T-helper 1 cell treated with Interleukin-12 subunit alpha and Interleukin-12 subunit beta and Interleukin-4 antibody, amounts not matched to agents 30 ng/mL and 1 ng/mL, for 36 hours (primary cell): ENCODE results near the gene MAP7D1. TPM values are rescaled to one million over a fixed set of nuclear protein-coding genes. Genes with fewer than 3 reads are reported as not detected.

Experiments used
- intact Hi-C: fragments of 100-400 bp; cut with micrococcal nuclease; formaldehyde crosslinking; loops from one replicate; pipeline ENCODE4 v1.15.1; 2024
- total RNA-seq: library from RNA; stranded (reverse); gene quantifications from 2 replicates; pipeline ENCODE4 v1.2.3, GENCODE V29; 2022

Gene MAP7D1
- total RNA-seq, 1 donor from 2014 or later, result 260 TPM

DNA sequence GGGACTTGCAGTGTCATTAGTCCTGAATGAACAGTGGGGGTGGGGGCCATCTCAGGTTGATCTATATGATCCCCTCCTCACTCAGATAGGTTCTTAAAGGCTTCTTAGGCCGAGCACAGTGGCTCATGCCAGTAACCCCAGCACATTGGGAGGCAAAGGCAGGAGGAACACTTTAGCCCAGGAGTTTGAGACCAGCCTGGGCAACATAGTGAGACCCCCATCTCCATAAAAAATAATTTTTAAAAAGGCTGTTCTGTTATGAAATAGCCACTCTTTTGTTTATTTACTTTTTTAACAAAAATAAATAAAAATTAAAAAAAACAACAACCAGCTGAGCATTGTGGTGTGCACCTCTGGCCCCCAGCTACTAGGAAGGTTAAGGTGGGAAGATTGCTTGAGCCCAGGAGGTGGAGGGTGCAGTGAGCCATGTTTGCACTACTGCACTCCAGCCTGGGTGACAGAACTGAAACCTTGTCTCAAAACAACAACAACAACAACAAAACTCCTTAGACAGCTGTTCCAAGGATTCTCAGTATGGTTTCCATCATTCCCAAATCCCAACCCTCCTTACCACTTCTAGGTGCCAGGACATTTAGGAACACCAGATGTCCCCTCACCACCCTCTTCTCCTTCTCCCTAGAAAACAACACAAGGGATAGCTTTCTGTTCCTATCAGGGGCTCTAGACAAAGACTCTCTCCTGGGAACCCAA, 4.7 kb upstream of the MAP7D1 start:
- intact Hi-C loops, result loop anchor here (1.0 to 10.0 kb wide), 3 partner anchors 213 to 1324 kb away; partner anchors contain the start of genes SFPQ and ZC3H12A

DNA sequence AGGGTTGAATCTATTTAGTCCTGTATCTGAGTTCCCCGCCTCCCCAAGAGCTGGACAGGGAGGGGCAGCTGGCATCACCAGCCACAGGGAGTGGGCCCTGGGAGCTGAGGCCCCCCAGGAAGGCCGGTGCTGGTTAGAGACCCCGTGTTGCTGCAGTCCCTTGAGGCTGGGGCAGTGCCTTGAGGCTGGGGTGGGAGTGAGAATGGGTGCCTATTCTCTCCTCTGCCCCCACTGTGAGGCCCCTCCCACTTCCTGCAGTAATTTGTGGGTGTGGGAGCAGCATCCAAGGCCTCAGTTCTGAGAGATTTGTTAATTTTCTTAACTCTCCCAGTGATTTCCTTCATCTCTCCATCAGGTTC, 4.1 kb upstream of the MAP7D1 start:
- intact Hi-C loops, result loop anchor here (1.0 to 10.0 kb wide), 3 partner anchors 212 to 1323 kb away; partner anchors contain the start of genes SFPQ and ZC3H12A

DNA sequence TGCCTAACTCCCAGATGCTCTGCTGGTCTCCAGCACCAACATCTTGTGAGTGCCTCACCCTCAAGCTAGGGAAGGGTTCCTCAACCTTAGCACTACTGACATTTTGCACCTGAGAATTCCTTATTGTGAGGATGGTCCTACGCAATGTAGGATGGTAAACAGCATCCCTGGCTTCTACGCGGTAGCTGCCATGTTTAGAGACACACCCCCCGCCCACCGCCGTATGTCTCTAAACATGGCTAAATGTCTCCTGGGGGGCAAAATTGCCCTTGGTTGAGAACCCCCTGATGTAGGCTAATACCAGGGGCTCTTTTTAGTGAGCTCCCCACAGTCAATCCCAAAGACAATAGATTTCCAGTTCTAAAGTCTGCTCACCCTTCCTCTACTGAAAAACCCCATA, 2.5 kb upstream of the MAP7D1 start:
- intact Hi-C loops, result loop anchor here (10.0 kb wide), 2 partner anchors 959 to 1321 kb away; partner anchors contain the start of genes SFPQ and ZC3H12A

DNA sequence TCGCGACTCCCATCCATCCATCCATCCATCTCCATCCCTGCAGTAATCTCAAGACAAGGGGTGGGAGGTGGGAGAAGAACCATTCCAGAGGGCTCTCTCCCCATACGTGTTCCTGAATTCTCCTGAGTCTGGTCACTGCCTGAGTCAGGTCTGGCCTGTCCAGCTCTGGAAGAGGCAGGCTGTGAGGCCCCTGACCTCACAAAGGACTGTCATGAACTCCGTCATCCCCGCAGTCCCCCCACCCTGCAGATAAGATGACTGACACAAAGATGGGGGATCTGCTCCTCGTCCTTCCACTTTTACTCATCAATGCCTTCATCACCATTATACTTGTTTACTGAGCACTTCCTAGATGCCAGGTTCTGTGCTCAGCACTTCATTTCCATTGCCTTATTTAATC, 1.6 kb upstream of the MAP7D1 start:
- intact Hi-C loops, result loop anchor here (10.0 kb wide), 2 partner anchors 960 to 1320 kb away; partner anchors contain the start of genes SFPQ and ZC3H12A

DNA sequence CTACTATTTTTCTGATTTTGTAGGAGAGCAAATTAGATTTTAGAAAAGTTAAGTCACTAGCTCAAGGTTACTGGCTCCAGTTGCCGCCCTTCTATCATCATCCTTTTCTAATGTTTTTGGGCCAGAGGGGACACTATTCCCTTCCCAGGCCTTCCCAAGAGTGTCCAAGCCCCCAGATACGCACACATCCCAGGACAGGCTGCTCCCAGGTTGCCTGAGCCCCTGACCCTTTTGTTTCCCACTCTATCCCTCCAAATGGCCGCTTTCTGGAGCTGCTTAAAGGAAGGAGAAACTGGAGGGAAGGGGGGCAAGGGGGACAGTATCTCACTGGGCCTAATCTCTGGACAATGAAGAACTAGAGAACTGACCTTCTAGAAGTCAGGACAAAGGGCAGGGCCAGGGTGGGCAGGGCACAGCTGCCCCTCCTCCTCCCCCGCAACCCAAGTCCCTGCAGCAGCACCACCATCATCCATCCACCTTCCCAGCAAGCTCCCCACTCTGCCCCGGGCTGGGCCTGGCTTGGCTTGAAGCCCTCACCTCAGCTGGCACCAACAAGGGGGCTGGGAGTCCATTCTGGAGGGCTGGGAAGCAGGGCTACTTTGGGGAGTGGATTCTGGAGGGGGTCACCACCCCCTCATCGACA, 1.1 kb upstream of the MAP7D1 start:
- intact Hi-C loops, result loop anchor here (1.0 to 10.0 kb wide), 3 partner anchors 69 to 1320 kb away; partner anchors contain the start of genes SFPQ, THRAP3 and ZC3H12A

DNA sequence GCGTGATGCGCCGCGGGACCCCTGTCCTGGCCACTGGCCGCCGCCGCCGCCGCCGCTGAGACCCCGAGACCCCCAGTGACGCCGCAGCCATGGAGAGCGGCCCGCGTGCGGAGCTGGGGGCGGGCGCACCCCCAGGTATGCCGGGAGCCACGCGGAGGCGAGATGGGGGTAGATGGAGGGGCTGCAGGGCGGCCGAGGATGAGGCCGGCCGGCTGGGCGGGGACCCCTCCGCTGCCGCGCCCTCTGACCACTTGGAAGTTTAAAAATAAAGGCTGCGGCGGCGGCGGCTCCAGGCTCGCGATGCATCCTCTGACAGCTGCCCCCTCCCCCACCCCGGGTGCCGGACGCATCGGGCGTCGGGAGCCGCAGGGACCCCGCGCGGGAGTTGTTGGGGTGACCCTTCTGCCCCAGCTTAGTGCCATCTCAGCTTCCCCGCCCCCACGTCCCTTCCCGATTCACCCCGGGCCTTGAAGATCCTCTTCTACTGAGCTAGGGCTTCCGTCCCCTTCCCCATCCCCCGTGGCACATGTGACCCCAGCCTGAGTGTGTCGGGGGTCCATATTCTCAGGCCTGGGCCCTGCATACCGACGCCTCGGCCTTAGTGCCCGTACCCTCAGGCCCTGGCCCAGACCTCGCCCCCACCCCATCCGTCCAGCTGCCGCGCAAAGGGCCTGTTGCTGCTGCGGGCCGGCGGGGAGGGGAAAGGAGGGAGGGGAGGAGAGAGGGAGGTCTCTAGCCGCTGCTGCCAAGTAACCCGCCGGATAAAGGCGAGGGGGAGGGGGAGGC, 562 bp downstream of the MAP7D1 start:
- intact Hi-C loops, result loop anchor here (1.0 to 10.0 kb wide), 3 partner anchors 7 to 1318 kb away; partner anchors contain the start of genes SFPQ, TRAPPC3 and ZC3H12A

DNA sequence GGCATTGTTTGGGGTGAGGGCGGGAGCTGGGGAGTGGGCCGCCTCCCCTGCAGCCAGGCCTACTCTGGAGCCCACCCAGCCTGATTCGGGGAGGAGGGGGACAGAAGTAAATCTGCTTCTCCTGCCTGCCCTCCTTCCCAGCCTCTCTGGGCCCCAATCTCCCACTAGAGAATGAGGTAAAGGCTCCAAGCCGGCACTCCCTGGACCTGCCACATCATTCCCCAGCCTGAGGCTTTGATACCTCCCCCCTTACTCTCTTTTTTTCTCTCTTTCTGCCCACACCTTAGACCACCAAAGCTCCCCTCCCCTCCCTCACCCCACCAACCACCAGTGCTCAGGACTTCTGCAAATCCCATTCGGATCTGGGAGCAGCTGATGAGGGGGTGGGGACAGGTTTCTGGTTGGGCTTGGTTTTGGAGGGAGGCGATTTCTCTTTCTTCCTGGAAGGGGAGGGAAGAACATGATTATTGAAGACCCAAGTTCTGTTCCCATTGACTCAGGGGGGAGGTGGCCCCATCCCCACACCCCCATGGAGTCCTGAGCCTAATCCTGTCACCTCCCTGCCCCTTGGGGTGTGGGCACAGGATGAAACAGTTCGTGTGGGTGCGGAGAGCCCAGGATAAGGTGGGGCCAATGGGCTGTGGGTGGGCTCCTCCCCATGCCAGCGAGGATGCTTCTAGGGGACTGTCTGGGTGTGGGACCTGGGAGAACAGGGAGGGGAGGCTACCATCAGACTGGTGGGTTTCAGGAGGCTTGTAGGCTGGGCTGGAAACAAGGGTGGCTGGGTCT, 1.3 kb downstream of the MAP7D1 start:
- intact Hi-C loops, result loop anchor here (1.0 to 10.0 kb wide), 3 partner anchors 8 to 1317 kb away; partner anchors contain the start of genes SFPQ, TRAPPC3 and ZC3H12A

DNA sequence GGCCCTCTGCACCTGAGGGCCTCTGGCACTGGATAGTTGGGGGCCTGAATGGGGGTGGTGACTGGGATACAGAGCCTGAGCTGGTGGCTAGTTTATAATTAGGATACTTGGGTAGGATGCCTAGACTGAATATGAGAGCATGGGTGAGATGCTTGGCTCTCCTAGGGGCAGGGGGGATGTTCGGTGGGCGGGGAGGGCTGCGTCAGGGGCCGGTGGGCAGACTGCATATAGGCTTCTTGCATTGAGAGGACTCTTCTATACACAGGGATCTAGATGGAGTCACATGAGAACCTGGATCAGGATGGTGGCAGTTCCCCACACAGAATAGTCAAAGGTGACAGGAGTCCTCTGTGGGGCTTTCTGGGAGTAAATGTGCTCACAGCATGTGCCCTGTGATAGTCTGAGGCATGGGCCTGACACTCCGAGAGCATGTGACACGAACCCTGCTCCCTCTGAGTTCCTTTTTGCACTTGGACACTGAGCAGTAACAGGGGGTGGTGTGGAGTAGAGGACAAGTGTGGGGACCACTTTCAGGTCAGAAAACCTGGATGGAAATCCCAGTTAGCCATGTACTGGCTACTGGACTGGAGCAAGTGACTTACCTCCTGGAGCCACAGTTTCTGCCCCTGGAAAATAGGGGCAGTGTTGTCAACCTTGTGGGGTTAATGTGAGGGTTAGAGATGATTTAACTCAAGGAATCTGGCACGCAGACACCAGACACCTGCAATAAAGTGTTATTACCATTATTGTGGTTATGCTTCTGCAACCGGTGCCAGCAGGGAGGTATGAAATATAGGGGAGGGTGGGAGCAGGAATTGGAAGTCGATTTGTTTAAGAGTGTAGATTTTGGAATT, 2.2 kb downstream of the MAP7D1 start:
- intact Hi-C loops, result loop anchor here (1.0 to 10.0 kb wide), 3 partner anchors 9 to 1317 kb away; partner anchors contain the start of genes SFPQ, TRAPPC3 and ZC3H12A

DNA sequence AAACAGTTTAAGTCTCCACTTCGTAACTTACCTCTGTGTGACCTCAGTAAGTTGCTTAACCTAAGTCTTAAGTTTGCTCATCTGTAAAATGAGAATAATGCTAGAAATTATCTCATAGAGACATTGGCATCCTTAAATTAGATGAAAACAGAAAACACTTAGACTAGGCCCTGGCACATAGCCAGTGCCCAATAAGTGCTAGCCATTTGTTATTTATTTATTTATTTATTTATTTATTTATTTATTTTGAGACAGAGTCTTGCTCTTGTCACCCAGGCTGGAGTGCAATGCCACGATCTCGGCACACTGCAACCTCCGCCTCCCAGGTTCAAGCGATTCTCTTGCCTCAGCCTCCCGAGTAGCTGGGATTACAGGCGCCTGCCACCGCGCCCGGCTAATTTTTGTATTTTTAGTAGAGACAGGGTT, 2.9 kb downstream of the MAP7D1 start:
- intact Hi-C loops, result loop anchor here (10.0 kb wide), 2 partner anchors 964 to 1316 kb away; partner anchors contain the start of genes SFPQ and ZC3H12A

DNA sequence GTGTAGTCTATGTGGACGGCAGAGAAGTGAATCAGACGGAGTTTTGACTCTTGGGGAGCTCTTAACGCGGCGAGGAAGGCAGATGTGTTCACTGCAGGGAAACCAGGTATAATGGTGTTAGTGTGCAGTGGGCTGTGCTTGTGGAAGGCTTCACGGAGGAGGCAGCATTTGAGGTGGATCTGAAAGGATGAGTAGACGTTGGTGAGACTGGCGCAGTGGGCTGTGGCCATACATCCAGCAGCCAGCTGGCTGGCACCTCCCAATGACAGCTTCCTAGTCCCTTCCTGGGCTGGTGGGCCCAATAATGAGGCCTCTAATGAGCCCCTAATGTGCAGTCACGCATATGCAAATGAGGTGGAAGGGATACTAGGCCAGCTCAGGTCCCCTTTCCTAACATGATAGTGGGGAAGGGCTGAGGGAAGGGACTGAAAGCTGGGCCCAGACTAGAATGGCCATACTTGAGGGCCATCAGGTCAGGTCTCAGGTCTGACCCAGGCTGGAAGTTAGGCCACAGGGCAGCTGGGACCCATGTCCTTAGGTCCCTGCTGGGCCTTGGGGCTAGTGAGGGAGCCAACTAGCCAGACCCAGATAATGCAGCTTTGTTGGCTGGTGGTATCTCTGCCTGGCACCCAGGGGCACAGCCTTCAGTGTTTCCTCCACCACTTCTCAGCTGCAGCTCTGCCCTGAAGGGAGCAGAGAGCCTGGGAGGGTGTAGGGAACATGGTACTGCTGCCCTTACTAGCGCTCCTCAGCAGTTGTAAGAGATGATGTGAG, 3.8 kb downstream of the MAP7D1 start:
- intact Hi-C loops, result loop anchor here (2.0 to 10.0 kb wide), 3 partner anchors 15 to 1315 kb away; partner anchors contain the start of genes SFPQ and ZC3H12A

DNA sequence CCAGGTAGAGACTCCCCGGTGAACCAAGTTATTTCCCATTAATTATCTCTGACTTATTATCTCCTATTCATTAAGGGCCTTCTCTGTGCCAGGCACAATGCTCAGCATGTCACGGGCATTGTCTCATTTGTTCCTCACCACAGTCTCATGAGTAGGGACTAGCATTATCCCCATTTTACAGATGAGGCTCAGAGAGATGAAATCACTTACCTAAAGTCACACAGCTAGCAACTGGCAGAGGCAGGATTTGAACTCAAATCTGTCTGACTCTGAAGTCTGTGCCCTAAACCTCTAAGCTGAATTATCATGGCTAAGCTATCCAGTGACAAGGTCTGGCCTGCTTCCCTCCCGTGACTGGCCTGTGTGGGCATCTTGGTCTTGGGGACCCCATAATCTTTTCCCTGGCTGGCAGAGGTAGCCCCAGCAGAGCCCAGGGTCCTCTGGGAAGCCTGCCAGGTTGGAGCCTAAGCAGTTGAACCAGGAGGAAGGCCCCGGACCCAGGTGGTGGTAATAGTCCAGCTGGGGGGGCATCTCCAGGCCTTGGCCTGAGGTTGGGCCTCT, 4.5 kb downstream of the MAP7D1 start:
- intact Hi-C loops, result loop anchor here (2.0 kb wide), 1 partner anchor 14 kb away; no protein-coding TSS in a partner anchor

DNA sequence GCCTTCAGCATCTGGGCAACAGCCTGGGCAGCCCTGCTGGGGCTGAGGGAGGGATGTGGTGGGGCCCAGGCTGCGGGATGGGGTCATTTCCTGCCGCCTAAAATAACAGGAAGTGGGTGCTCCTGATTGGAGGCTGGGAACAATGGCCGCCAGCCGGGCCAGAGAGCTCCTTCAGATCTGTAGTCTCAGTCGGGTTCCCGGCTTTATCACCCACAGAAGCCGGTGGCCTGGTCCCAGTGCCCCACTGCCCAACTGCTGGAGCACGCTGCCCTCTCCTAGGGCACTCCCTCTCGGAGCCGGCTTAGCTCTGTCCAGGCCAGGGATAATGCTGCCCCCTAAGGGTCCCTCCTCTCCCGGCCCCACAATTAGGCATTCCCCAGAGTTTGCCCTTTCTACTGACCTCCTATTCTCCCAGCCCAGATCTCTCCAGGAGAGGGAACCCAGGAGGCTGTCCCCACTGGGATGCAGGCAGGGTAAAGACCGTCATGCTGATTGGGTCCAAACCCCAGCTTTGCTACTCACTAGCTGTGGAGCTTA, 5.1 kb downstream of the MAP7D1 start:
- intact Hi-C loops, result loop anchor here (1.0 to 2.0 kb wide), 2 partner anchors 14 to 27 kb away; no protein-coding TSS in a partner anchor

DNA sequence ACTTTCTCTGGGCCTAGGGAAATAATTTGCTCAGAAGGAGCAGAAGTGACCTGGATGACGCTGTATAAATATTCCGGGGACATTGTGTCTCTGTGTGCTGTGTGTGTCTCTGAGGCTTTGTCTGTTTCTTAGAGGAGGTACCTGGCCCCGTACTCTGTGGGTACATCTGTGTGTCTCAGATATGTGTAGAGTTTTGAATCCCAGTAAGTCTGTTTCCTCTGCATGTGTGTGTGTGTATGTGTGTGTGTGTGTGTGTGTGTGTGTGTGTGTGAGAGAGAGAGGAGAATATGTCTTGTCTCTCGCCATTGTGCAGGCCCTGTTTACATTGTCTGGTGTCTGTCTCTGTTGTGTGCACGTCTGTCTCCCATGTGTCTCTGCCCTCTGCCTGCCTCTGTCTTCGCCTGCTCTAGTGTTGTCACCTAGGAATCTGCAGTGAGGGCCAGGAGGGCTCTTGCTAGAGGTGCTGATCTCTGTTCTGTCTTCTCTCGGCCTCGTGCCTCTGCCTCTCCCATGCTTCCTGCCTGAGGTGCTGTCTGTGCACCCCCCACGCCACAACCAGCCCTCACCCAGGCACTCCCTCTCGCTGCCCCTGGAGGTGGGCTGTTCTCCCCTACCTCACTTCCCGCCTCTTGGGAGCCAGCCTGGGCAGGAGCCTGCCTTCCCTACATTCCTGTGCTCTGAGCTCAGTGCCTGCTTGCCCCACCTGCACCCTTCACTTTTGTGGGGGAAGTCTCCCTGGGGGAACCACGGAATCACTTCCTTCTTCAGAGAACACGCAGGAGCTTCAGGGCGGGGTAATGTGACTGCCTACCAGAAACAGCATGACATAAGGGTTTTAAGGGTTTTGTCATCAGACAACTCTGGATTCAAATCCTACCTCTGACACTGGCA, 5.9 kb downstream of the MAP7D1 start:
- intact Hi-C loops, result loop anchor here (1.0 to 2.0 kb wide), 4 partner anchors 13 to 62 kb away; partner anchors contain the start of genes THRAP3 and TRAPPC3

DNA sequence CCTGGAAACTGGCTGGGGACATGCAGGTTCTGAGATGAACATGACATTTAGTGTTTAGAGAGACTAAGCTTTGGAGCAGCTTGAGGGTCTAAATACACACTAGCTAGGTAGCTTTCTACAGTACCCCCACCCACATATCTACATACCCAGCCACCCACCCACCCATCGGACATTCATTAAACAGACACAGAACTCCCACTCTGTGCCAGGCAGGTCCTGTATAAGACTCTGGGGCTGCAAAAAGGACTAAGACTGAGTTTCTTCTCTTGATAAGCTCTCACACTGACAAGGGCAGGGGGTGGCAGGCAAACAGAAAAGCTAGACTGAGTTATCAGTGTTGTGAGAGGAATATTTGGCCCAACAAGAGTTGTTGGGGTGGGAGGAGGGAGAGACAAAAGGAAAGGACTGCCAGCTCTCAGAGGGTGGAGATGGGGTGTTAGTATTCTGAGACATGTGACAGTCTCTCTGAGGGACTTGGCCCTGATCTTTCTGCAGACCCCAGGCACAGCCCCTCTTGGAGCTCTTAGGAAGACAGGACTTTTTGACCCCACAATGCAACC, 6.8 kb downstream of the MAP7D1 start:
- intact Hi-C loops, result loop anchor here (1.0 kb wide), 2 partner anchors 13 to 62 kb away; partner anchors contain the start of genes THRAP3 and TRAPPC3

DNA sequence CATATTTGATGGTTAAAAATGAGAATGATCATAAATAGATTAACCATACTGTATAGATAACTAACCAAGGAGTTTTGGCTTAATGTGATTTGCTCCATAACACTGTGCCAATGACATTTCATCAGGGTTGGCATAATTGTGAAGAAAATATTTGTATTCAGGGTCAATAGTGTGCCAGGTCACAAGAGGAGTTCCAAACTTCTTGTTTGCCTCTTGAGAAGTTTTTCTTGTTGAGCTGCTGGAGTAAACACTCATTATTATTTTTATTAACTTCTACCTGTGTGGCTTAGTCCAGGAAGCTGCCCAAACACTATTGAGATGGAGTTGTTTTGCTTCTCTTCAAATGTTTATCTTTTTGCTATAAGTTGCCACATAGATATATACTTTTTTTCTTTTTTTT, 7.5 kb downstream of the MAP7D1 start:
- intact Hi-C loops, result no loop called here

DNA sequence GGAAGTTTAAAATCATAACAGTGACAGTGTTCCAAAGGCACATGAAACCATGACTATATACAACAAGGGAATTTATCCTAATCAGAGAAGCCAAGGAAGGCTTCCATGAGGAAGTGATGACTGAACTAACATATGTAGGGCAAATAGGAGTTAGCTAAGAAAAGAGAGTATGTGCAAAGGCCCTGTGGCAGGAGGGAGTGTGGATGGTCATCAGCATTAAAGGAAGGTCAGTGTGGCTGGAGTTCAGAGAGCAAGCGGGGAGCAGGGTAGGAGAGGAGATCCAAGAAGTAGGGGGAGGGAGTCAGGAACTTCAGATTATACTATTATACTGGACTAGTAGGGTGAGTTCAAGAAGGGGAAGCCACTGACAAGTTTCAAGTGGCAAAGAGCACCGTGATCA, 8.4 kb downstream of the MAP7D1 start:
- intact Hi-C loops, result no loop called here
